HG03460 (cell line): ENCODE results near the gene CCDC136.

Experiments used
- ATAC-seq: cut with Tn5 transposase; IDR thresholded peaks from one replicate; pipeline ENCODE4 v1.9.1; 2021; ENCODE audit not compliant: unreplicated experiment

The CCDC136 gene

DNA sequence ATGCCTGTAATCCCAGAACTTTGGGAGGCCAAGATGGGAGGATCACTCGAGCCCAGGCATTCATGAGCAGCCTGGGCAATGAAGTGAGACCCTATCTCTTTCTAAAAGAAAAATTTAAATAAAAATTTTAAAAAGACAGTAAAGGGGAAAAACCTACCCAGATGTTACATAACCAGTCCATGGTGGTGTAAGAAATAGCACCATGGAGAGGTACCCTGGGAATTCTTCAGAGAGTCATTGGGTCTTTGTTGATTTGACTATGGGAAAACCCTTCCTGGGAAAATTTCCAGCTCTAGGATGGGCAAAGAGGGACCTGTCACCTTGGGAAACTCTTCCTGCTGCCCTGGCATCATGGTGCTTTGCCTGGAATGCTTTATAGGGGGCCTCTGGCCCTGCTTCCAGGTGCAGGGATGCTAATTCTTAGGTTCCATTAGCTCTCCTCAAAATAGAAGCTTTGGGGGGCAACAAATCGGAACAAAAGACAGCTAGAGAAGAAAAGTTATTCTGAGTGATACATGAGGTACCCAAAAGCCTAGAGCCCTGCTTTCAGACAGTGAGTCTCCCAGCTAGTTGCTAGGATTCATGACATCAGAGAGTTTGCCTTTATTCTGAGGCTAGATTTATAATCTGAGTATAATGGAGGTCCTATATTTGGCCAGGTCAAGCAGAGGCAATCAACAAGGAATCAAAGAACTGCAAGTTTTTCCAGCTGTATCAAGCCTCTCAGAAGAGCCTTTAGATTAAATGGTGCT lies 10.1 kb downstream of the CCDC136 start:
- no peak for ATAC-seq

DNA sequence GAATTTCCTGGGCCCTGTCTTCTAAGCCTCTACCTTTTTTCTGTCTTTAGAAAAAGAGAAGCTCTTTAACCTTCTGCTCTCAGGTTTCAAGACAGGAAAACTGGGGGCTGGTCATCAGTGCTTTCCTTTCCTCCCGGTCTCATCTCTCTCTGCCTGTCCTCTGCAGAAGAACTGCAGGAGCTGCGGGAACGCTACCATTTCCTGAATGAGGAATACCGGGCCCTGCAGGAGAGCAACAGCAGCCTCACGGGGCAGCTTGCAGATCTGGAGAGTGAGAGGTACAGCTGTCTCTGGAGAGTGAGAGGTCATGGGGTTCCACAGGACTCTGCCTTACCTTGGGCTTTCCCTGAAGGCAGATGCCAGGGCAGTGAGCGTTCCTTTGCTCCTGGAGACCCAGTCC lies 12.7 kb downstream of the CCDC136 start:
- ATAC-seq: no peak

DNA sequence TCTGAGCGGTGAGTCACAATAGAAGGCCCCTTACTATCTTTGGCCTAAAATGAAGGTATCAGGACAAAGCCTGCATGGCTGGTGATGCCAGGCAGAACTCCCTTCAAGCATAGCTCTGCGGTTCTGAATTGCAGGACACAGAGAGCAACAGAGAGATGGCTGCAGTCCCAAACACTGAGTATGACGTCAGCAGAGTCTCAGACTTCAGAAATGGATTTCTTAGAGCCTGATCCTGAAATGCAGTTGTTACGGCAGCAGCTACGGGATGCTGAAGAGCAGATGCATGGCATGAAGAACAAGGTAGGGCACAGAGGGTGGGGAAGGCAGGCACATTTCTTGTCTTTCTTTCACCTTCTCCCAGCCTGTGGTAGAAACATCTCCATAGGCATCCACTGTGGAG lies 13.5 kb downstream of the CCDC136 start:
- no peak for ATAC-seq

DNA sequence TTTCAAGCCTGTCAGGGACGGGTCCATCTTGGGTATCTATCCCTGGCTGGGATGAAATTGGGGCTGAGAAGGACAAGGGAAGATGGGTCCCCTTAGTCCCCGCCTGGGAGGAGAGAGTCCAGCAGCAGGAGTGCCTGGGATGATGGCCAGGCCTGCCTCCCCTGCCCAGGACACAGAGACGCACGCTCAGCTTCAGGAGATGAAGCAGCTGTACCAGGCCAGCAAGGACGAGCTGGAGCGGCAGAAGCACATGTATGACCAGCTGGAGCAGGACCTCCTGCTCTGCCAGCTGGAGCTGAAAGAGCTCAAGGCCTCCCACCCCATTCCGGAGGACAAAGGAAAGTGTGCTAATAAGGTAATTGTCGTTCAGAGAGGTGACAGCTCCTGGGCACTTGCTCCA lies 15.4 kb downstream of the CCDC136 start:
- ATAC-seq: no peak

DNA sequence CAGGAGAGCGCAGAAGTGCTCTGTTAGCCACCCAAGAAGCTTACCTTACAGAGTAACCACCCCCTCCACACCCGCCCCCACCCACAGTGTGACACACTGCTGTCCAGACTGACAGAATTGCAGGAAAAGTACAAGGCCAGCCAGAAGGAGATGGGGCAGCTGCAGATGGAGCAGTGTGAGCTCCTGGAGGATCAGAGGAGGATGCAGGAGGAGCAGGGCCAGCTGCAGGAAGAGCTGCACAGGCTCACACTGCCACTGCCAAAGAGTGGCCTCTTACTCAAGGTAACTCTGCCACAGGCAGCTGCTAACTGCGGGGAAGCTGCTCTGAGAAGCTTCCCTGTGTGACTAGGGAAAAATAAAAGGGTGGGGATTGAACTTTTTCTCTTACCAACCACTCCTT lies 17.6 kb downstream of the CCDC136 start:
- no peak for ATAC-seq

DNA sequence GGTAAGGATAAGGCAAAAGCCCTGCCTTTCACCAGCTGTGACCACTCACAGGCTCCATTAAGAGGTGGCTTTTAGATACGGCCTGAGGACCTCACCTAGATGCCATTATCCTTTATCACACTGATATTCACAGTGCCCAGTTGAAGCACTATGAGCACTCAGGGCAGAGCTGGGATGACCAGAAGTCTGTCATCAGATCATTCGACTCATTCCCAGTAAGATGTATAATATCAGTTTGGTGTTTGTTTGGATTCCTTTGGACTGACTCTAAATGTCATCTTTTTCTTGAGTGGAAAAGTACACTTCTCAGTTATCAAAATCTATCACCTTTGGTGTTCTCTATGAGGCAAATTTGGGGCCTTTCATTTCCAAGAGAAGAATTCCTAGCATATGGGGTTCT lies 18.7 kb downstream of the CCDC136 start:
- ATAC-seq: no peak

DNA sequence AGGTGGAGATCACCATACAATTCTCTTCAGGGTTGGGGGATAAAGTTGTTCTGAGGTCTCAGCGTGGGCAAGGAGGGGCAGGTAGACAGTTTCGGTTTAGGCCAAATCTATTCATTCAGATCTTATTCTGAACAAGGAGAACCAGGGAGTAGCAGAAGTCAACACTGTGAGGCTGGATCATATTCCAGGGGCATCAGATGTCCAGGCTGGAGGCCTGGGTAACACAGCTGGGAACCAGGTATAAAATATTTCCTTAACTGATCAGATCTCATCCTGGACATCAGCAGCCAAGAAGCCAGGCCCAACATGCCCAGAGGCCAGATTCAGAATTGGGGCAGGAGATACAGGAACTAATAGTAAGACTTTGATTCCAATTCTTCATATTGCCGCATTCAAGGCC lies 19.2 kb downstream of the CCDC136 start:
- ATAC-seq: no peak

DNA sequence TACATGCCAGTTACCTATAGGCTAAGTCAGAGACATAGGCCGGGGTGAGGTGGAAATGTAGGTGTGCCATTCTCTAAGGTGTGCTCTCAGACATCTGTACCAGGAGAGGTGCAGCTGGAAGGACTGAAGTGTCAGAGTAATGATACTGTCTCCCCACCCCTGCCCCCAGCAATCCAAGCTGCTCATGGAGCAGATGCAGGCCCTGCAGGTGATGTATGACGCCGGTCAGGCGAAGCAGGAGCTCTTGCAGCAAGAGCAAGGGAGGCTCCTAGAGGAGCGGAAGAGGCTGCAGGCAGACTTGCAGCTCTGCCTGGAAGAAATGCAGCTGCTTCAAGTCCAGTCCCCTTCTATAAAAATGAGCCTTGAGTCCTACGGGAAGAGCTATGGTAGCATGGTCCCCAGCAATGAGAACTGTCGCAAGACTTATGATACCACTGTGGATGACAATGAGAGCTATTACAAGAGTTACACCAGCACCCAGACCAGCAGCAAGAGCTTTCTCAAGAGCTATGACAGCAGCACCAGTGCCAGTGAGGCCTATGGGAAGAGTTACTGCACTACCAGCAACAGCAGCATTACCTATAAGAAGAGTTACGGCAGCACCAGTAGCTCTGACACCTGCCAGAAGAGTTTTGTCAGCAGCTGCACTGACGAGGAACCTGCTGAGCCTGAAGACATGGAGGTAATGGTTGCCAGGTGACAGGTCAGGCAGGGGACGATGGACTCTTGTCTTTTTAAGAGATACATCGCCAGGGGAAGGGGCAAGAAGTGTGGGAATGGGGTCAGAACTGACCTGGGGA lies 20.1 kb downstream of the CCDC136 start:
- no peak for ATAC-seq

DNA sequence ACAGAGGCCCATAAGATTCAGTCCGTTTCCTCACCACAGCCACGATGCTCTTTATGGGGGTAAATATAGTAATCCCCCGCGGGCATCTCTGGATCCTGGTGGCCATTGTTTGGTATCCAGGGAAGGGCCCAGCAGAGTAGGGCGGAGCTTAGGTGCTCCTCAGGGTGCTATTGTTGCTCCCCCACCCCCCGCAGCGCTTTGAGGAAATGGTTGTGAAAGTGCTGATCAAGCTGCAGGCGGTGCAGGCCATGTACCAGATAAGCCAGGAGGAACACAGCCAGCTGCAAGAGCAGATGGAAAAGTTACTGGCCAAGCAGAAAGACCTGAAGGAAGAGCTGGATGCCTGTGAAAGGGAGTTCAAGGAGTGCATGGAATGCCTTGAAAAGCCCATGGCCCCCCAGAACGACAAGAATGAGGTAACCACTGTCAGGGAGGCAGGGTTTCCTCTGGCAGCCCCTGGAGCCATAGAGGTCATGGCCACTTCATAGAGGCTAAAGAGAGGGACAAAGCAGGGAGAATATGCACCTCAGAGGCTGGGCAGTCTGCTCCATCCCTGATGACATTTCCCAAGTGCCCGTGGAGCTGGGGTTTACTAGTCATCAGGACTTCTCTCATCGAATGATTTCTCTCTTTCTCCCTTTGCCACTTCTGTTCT lies 20.9 kb downstream of the CCDC136 start:
- no peak for ATAC-seq

DNA sequence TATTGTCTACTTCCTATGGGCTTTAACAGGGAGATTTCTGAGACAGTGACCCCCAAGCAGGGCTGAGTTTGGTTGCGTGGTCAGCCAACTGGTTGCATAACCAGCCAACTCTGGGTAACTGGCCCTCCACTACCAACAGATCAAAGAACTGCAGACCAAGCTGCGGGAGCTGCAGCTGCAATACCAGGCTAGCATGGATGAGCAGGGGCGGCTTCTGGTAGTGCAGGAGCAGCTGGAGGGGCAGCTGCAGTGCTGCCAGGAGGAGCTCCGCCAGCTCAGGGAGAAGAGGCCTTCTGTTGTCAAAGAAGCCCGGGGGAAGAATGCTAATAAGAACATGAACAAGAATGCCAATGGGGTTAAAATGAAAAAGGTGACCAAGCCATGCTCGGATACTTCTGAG lies 22.7 kb downstream of the CCDC136 start:
- ATAC-seq: no peak

DNA sequence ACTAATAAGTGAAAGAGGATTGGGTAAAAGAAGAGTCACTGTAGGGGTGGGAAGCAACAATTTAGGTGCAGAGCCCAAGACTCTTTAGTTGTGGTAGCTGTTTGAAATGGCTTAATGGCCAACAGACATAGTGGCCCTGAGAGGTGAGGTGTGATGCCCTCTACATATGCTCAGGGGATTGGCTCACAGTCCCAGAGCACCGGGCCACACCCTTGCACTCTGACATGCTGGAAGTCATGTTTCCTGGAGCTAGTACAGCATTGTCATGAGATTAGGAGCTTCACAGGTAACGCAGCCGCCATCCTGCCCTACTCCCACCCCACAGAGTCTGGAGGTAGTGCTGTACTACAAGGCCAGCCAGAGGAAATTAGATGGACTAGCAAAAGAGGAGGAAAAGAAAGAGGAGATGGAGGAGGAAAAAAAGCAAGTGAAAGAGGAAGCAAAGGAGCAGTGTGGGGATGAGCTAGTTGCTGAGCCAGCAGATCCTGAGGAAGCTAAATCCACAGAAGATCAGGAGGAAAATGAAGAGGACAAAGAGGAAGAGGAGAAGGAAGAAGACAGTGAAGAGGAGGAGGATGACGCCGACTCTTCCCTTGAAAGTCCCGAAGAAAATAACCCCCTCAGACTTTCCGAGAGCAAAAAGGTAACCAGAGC lies 23.6 kb downstream of the CCDC136 start:
- ATAC-seq: no peak

DNA sequence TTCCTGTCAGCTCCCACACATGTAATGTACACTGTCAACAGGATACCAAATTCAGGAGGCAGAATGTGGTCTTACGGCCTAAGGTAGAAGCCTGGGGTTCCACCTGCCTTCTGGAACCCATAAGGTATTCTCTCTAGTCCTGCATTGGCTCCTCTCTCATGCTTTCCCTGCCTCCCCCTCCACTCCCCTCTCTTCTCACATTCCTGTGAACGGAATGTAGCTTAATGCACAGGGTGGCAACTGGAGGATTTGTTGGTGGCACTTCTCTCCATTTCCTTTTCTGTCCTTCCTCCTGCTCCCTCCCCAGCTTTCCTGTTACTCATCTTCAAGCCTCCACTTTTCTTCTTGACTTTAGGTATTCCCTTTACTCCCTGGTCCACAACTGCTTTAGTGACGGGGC lies 26.9 kb downstream of the CCDC136 start:
- ATAC-seq: no peak

DNA sequence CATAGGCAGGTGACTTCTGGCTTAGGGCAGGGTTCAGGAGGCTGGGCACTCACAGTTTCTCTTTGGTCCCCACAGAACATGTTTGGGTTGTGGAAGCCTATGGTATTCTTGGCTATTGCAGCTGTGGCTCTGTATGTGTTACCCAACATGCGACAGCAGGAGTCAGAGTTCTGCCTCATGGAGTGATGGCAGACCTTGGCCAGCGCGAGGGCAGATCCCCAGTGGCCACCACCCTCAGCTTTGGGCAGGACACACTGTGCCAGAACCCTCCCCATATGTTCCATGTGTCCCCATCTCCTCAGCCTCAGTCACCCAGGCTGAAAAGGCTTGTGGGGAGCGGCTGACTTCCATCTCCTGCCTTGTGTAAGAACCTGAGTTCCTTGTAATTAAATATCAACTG lies 30.0 kb downstream of the CCDC136 start:
- ATAC-seq: no peak

DNA sequence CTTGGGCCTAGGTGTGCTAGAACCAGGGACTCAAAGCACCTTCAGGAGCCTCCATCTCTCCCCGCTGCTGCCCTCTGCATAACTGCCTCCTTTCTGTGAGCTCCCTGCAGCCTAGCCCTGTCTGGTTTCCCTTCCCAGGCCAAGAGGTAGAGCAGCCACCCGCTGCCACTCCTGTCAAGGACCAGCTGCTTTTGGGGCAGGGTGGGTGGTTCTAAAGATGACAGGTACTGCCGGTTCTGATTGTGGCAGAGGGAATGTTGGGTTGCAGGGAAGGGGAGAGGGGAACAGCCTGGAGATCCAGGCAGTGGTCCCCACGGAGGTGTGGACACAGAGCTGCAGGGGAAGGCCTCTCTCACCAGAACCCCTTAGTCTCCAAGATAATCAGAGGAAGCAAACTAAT lies 34.7 kb downstream of the CCDC136 start:
- no peak for ATAC-seq

DNA sequence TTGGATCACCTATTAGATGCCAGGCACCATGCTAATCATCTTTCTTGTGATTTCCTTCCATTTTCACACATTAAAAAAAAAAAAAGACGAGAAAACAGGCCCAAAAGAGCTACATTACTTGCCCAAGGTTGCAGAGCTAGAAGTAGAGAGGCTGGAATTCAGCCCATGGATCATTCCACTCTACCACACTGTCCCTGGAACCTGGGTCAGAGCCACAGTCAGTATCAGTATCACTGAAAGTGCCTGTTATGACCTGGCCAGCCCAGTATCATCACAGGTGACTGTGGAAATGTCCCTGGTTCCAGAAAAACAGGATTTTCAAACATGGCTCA lies 35.1 kb downstream of the CCDC136 start:
- no peak for ATAC-seq

DNA sequence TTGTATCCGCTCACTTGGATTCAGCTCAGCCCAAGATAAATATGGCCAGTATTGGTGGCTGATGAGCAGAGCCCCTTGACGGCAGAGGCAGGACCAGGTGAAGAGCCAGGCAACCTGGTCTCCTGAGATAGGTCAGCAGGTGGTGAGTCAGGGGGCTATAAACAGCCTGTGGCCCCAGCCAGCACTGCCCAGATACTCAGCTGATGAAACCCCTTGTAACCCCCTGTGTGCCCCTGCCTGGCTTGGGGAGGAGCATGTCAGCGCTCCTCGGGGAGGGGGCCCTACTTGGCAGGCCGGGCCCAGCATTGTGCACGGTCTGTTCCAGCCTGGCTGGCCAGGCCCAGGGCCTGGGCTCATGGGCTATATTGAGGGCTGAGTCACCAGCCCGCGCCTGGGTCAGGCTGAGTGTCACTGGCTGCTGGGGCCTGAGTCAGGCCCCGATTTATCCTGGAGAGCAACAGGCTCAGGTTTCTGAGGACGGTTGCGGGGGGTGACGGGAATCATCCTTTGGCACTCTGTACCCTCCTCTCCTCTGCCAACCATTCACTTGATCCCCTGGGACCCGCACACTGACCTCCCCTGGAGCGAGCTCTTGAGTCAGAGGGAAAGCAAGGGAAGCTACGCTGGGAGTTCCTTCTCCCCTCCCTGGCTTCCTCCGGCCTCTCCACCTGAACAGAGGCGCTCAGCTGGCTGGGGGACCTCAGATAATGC lies 35.6 kb downstream of the CCDC136 start:
- no peak for ATAC-seq

DNA sequence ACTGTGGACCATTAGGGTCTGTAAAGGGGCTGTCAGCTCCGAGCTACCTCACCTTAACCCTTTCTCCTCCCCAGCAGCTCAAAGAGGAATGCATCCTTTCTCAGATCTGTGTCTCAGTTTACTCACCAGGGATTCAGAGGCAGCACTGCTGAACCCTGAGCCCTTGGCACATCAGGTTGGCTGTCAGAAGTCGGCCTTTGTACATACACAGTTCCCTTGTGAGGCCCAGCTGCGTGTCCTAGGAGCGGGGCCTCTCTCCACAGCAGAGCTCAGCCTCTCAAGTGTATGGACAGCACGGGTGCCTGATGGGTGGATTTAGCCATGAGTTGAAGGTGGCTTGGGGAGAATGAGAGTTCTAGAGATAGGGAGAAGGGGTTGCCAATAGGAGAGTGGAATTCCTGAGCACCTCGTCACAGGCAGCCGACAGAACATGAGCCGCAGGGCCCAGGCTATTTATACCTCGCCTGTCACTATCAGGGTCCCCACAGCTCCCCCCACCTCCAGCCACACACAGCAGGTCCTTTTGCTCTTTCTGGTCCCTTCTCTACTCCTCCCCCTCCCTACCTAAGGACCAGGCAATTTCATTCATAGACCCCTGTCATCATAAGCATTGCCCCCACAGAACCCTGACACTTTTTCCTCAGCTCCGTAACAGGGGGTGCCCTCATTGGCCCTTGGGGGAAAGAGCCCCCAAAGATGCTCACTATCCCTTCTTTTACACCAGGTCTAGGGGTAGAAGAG lies 36.4 kb downstream of the CCDC136 start:
- no peak for ATAC-seq

DNA sequence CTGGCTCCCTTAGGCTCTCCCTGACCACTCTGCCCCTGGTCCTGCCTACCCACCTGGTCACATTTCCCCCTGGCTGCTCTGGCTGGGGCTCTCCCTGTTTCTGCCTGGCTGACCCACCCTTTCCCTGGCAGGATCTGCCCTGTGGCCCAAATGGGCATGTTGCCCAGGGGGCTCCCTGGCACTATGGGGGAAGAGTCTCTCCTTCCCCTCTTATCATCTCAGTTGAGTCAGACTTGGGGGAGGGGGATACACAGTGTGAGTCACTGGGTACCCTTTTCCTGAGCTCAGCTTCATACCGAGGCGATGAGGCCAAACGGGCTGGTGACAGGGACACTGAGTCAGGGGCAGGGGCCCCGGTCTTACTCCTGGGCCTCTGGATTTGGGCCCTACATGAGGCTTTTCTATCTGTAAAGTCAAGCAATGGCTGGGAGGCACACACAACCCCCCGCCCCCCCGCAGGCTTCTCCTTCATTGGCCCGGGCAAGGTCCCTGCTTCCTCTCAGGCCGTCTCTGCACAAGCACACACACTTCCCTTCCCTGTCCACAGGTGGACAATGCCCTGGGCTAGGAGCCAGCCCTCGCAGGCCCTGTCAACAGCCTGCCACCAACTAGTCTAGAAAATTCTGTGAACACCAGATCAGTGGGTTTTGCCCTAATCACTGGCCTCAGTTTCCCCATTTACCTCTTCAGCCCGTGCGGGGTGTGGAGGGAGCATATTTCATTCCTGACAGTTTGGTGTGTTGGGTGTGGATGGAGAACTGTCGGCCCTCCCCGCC lies 37.8 kb downstream of the CCDC136 start:
- no peak for ATAC-seq
